ENCODE data around the gene MRPL22.
"Not testable (repeated sequence)": the region's sequence is repeated elsewhere in the genome, so short reads cannot be mapped to it uniquely, and the experiment has no call there.

The MRPL22 gene

DNA sequence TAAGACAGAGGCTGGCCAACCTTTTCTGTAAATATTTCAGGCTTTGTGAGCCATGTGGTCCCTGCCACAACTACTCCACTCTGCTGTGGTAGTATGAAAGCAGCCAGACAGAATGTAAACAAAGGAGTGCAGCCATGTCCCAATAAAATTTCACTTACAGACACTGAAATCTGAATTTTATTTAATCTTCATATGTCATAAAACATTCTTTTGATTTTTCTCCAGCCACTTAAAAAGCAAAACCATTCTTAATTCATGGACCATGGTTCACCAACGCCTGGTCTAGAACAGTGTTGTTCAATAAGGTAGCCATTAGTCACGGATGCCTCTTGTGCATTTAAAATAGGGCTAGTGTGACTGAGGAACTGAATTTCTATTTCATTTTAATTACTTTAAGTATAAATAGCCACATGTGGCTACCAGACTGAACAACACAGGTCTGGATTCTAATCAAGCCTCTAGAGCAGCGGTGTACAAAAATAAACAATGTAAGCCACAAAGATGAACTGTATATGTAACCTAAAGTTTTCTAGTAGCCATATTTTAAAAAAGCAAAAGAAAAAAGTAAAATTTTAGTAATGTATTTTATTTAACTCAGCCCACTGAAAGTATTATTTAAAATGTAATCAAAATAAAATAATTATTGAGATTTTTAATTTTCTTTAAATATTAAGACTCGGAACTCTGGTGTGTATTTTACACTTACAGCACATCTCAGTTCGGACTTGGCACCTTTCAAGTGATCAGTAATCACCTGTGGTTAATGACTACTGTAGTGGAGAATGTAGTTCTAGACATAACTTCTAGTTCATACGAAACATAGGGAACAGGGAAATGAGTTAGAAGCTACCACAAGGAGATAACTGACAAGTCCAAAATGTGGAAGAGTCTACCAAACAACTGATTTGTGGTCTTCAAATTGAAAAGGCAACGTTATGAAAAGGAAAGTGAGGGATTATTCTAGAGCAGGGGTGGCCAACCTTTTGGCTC, 17.1 kb upstream of the MRPL22 start:
- TF ChIP-seq, protein P1, sequence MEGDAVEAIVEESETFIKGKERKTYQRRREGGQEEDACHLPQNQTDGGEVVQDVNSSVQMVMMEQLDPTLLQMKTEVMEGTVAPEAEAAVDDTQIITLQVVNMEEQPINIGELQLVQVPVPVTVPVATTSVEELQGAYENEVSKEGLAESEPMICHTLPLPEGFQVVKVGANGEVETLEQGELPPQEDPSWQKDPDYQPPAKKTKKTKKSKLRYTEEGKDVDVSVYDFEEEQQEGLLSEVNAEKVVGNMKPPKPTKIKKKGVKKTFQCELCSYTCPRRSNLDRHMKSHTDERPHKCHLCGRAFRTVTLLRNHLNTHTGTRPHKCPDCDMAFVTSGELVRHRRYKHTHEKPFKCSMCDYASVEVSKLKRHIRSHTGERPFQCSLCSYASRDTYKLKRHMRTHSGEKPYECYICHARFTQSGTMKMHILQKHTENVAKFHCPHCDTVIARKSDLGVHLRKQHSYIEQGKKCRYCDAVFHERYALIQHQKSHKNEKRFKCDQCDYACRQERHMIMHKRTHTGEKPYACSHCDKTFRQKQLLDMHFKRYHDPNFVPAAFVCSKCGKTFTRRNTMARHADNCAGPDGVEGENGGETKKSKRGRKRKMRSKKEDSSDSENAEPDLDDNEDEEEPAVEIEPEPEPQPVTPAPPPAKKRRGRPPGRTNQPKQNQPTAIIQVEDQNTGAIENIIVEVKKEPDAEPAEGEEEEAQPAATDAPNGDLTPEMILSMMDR (IDR thresholded peaks at IDR 0.05; ENCODE audit: extremely low read depth, missing control alignments) = no peak
- DNase-seq (ENCODE audit: low spot score) = no peak

DNA sequence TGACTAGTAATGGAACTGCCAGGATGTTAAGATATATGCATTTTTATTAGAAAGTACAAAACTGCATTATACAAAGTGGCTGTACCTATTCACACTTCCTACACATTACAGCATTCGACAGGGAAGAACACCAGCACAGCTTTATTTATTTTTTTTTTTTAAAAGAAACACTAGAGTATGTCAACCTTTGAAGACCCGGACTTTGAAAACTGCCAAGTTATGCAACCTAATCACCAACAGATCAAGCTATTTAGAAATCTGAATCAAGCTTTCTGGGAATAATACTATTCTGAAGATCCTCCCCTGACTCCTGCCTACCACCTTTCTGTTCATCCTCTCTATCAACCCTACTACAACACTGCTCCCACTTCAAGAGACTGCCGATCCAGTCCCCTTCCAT, 7.3 kb upstream of the MRPL22 start:
- no peak for DNase-seq (ENCODE audit: low spot score)

DNA sequence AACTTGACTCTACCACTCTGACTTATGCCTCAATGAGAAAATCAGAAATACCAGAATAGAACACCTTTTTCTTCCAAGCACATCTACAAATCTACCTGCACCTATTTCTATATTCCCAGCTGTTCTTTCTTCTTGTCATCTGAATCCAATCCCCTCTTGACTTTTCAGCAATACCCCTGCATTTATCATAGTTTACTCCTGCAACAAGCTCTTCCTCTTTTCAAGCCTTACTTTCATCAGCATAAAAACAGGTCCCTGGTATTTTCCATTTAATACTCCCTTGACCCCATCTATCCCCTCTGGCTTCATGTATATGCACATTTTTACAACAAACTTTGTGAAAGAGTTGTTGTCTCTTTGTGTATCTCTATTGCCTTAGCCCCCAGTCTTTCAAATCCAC, 6.0 kb upstream of the MRPL22 start:
- TF ChIP-seq, protein P1 (IDR thresholded peaks at IDR 0.05; ENCODE audit: extremely low read depth, missing control alignments) = no peak
- DNase-seq (ENCODE audit: low spot score) = no peak

More for the DNA sequence above, 7.3 kb upstream of the MRPL22 start:
- TF ChIP-seq, protein P1 (IDR thresholded peaks at IDR 0.05; ENCODE audit: extremely low read depth, missing control alignments) = no peak

GRCh38 chr5:154937186-154937717, 3.6 kb upstream of the MRPL22 start:
- TF ChIP-seq, protein P1 (IDR thresholded peaks at IDR 0.05; ENCODE audit: extremely low read depth, missing control alignments) = no peak
- no peak for DNase-seq (ENCODE audit: low spot score)

DNA sequence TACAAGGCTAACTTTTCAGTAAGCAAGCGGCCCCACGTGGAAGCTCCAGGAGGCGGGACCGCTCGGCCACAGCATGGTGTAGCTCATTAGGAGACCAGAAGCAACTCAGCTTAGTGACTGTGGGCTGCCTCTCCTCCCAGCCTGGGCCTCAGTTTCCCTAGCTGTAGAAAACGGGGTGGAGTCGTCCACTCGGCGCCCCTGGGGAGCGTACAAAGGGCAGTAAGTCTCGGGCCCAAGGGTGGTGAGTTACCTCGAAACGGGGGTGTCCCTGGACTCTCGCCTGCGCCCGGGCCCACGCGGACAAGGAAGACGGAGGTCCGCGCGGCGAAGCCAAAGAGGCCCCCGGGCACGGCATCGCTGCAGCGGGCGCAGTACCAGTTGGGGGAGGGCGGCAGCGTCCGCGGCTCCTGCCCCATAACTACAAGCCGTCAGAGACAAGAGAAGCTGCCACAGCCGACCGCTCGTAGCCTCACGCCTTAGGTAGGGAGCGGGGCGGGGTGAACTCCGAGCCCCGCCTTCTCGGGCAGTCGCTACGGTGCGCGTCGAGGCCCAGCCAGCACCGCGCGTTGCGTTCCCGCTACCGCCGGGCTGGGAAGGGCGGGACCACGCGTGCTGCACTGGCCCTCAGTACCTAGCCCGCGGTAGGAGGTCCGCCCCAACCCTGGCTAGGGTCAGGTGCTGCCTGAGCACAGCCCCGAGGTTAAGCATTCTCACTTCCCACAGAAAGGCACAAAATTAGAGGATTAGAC, 3.0 kb upstream of the MRPL22 start, which contains the start of gene GEMIN5:
TSS of gene GEMIN5 (minus strand) at position 494 of the 749 bp plus-strand sequence. CDS start at position 416, 78 bp downstream.
- TF ChIP-seq, protein P1 (IDR thresholded peaks at IDR 0.05; ENCODE audit: extremely low read depth, missing control alignments) = no peak
- peak; percentile 92 for DNase-seq (ENCODE audit: low spot score)

GRCh38 chr5:154939387-154939786, 1.5 kb upstream of the MRPL22 start:
- DNase-seq (ENCODE audit: low spot score) = not testable (repeated sequence)

- TF ChIP-seq, protein P1 (IDR thresholded peaks at IDR 0.05; ENCODE audit: extremely low read depth, missing control alignments) = no peak
- DNase-seq (ENCODE audit: low spot score) = no peak
Observed at GRCh38 chr5:154940375-154940771, 500 bp upstream of the MRPL22 start.
